KMS-11 (cell line): Measurements from ENCODE around the gene DEPDC4.

Experiments
- H2AFZ ChIP-seq: fragments of 200-600 bp; sonication (generic); 2 replicates; pipeline ENCODE4 v1.6.1; 2016; ENCODE audit warnings: antibody characterized with exemption, mixed run types, low read depth
- H3K27ac ChIP-seq: fragments of 200-600 bp; sonication (generic); 2 replicates; pipeline ENCODE4 v1.6.1; 2016; ENCODE audit warnings: mild to moderate bottlenecking, mixed run types
- H3K27me3 ChIP-seq: fragments of 200-600 bp; sonication (generic); 2 replicates; pipeline ENCODE4 v1.6.1; 2017; ENCODE audit warnings: mild to moderate bottlenecking, low read depth, mixed run types, moderate library complexity; ENCODE audit not compliant: insufficient read depth
- H3K36me3 ChIP-seq: fragments of 200-600 bp; sonication (generic); 2 replicates; pipeline ENCODE4 v1.6.1; 2017; ENCODE audit warnings: mild to moderate bottlenecking, mixed run types; ENCODE audit not compliant: insufficient read depth
- H3K4me1 ChIP-seq: fragments of 200-600 bp; sonication (generic); 2 replicates; pipeline ENCODE4 v1.6.1; 2016; ENCODE audit warnings: mild to moderate bottlenecking, low read depth, mixed run types; ENCODE audit not compliant: poor library complexity, severe bottlenecking
- H3K4me2 ChIP-seq: fragments of 200-600 bp; sonication (generic); 2 replicates; pipeline ENCODE4 v1.7.0; 2016; ENCODE audit warnings: mild to moderate bottlenecking, mixed run types
- H3K4me3 ChIP-seq: fragments of 200-600 bp; sonication (generic); IDR thresholded peaks from 2 replicates; pipeline ENCODE4 v1.6.1; 2017; ENCODE audit warnings: low read depth, low read length, mixed read lengths; ENCODE audit not compliant: insufficient read depth
- H3K79me2 ChIP-seq: fragments of 200-600 bp; sonication (generic); 2 replicates; pipeline ENCODE4 v1.6.1; 2016; ENCODE audit warnings: low read depth, mixed run types; ENCODE audit not compliant: insufficient read depth
- H3K9ac ChIP-seq: fragments of 200-600 bp; sonication (generic); 2 replicates; pipeline ENCODE4 v1.6.1; 2016; ENCODE audit warnings: mild to moderate bottlenecking, mixed run types
- H4K20me1 ChIP-seq: fragments of 200-600 bp; sonication (generic); 2 replicates; pipeline ENCODE4 v1.6.1; 2016; ENCODE audit warnings: mild to moderate bottlenecking, mixed run types; ENCODE audit not compliant: insufficient read depth
- TF ChIP-seq, protein P1 (sequence below): fragments of 200-600 bp; sonication (generic); conservative IDR thresholded peaks from 2 replicates; pipeline ENCODE4 v1.6.1; 2017; ENCODE audit warnings: low read depth, mild to moderate bottlenecking, antibody characterized with exemption, low read length, moderate library complexity, mixed read lengths

Gene DEPDC4

DNA sequence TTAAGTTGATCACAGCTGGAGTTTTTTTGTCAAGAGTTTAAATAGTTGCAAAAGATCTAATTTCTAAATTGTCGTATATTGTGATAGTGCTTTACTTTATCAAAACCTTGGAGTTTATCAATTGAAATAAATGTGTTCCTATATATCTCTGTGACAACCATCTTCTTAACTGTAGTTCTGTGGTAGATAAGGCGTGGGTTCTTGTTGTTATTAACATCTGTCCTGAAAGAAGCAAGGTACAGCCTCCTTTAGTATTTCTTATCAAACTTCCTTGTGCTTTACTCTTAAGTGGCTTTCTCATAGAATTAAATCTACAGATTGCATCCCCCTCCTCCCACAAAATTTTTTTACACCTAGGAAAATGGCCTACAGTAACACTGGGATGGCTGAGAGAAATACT, 7.4 kb upstream of the DEPDC4 start:
- H3K4me3 ChIP-seq, result no peak overlapping the region
- no peak overlapping the region for H3K9ac ChIP-seq
- TF ChIP-seq, protein P1, sequence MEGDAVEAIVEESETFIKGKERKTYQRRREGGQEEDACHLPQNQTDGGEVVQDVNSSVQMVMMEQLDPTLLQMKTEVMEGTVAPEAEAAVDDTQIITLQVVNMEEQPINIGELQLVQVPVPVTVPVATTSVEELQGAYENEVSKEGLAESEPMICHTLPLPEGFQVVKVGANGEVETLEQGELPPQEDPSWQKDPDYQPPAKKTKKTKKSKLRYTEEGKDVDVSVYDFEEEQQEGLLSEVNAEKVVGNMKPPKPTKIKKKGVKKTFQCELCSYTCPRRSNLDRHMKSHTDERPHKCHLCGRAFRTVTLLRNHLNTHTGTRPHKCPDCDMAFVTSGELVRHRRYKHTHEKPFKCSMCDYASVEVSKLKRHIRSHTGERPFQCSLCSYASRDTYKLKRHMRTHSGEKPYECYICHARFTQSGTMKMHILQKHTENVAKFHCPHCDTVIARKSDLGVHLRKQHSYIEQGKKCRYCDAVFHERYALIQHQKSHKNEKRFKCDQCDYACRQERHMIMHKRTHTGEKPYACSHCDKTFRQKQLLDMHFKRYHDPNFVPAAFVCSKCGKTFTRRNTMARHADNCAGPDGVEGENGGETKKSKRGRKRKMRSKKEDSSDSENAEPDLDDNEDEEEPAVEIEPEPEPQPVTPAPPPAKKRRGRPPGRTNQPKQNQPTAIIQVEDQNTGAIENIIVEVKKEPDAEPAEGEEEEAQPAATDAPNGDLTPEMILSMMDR, result no peak
- H3K4me2 ChIP-seq, result no peak overlapping the region
- H4K20me1 ChIP-seq, result no peaks in the 10 kb centered on the region
- H3K27ac ChIP-seq, result no peak overlapping the region
- H2AFZ ChIP-seq, result no peak overlapping the region
- H3K27me3 ChIP-seq, result no peaks in the 10 kb centered on the region
- peaks cover 46% of the 10 kb centered on the region; the same call in 1 of the 2 replicates for H3K79me2 ChIP-seq
- no peaks in the 10 kb centered on the region for H3K36me3 ChIP-seq
- H3K4me1 ChIP-seq, result peaks cover 14% of the 10 kb centered on the region

DNA sequence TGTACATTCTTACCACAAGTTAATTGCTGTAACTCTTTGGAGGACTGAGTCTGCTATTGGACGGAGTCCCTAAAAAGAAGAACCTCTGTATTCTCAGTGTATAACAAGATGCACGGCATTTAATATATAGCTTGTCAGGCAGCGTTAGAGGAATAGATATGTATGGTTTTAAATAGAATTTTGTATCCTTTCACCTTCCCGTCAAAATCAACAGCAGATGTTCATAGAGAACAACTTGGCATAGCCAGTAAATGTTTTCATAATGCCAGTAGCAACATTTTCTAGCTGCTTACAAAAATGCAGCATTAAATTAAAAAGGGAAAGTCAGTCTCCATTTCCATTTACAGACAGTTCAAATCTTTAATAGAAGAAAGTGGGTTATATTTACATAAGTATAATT, 6.9 kb upstream of the DEPDC4 start:
- Histone ChIP-seq H2AFZ (no peak overlapping the region), H3K4me2 (no peak overlapping the region), H3K79me2 (peaks cover 46% of the 10 kb centered on the region; the same call in 1 of the 2 replicates), H3K27me3 (no peaks in the 10 kb centered on the region), H4K20me1 (no peaks in the 10 kb centered on the region), H3K4me1 (peaks cover 19% of the 10 kb centered on the region), H3K27ac (no peak overlapping the region), H3K36me3 (no peaks in the 10 kb centered on the region), H3K4me3 (no peak overlapping the region), H3K9ac (no peak overlapping the region)
- TF ChIP-seq, protein P1, result no peak

DNA sequence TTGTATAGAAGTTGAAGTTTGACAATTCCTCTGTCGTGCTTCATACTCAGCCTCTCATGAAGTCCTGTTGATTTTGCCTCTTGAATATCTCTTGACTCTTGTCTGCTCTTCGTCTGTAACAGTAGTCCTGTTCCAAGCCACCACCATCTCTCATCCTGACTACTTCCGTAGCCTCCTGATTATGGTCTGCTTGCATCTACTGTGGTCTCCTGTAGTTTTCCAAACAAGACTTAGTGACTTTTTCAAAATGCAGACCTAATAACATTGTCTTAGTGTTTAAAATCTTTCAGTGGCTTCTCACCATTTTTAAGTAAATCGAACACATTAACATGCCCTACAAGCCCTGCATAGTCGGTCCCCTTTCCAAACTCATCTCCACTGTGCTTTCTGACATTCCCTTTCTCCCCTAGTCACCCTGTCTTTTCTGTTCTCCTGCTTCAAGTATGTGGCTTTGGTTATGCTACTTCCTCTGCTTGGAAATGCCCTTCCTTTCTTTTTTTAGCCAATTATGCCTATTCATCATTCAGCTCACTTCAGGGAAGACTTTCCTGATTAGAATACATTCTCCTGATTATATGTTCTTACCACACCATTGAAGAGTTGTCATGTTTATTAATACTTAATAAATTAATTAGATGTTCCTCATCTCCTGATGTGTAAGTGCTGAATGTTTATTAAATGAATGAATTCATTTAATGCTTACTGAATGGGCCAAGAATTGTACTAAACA, 2.1 kb upstream of the DEPDC4 start:
- TF ChIP-seq, protein P1, result no peak

DNA sequence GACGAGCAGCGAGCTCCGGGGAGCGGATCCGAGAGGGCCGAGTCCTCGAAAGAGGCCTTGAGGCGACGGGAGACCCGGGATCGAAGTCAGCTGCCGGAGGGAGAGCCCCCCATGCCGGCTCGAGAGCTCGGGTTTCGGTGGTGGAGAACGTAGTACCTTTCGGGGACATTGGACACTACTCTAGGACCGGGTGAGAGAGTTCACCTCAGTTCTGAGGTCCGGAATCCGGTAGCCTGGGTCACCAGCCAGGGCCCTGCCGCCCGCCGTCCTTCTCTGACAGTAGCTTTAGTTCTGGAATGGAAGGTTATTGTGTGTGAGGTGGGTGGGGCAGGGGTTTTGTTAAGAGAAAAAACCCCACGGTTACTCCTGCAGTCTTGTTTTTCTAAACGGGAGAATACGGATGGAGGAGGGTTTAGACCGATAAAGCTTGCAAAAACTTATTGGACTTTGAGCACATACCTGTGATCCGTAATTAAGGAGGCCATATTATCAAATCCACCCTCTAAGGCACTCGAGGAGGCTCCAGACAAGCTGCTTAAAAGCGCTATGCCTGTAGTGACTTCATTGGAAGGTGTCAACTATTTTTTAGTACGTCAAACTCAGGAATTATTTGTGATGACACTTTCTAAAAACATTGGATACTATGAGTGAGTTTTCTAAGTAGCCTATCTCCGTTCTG, 863 bp upstream of the DEPDC4 start:
- peak overlapping the region; percentile 50 for H3K4me3 ChIP-seq
- H3K79me2 ChIP-seq, result peaks cover 52% of the 10 kb centered on the region; the same call in 1 of the 2 replicates
- no peaks in the 10 kb centered on the region for H3K27me3 ChIP-seq
- peaks cover 22% of the 10 kb centered on the region for H3K4me1 ChIP-seq
- TF ChIP-seq, protein P1, result no peak
- H4K20me1 ChIP-seq, result no peaks in the 10 kb centered on the region
- peak overlapping the region; percentile 85 for H3K9ac ChIP-seq
- H2AFZ ChIP-seq, result peak overlapping the region; percentile 89
- peak overlapping the region; percentile 98 for H3K4me2 ChIP-seq
- H3K36me3 ChIP-seq, result no peaks in the 10 kb centered on the region
- H3K27ac ChIP-seq, result peak overlapping the region; percentile 78

More for the DNA sequence above, 2.1 kb upstream of the DEPDC4 start:
- no peaks in the 10 kb centered on the region for H3K36me3 ChIP-seq
- H3K4me2 ChIP-seq, result peak overlapping the region; percentile 98
- no peaks in the 10 kb centered on the region for H3K27me3 ChIP-seq
- no peak overlapping the region for H3K4me3 ChIP-seq
- H3K4me1 ChIP-seq, result peaks cover 22% of the 10 kb centered on the region
- H4K20me1 ChIP-seq, result no peaks in the 10 kb centered on the region
- peaks cover 52% of the 10 kb centered on the region; the same call in 1 of the 2 replicates for H3K79me2 ChIP-seq
- no peak overlapping the region for H3K9ac ChIP-seq
- no peak overlapping the region for H2AFZ ChIP-seq
- no peak overlapping the region for H3K27ac ChIP-seq
